GM21576 (cell line): Measurements from ENCODE around the gene IPCEF1.
"Not testable (repeated sequence)": the region's sequence is repeated elsewhere in the genome, so short reads cannot be mapped to it uniquely, and the experiment has no call there.

Experiments used
- ATAC-seq: cut with Tn5 transposase; IDR thresholded peaks from one replicate; pipeline ENCODE4 v1.9.1; 2021; ENCODE audit warnings: mild to moderate bottlenecking, moderate library complexity; ENCODE audit not compliant: unreplicated experiment

The IPCEF1 gene

GRCh38 chr6:154229786-154230185 lies 126.8 kb downstream of the IPCEF1 start:
- peak; percentile 80 for ATAC-seq

GRCh38 chr6:154228521-154228905 lies 128.1 kb downstream of the IPCEF1 start:
- no peak for ATAC-seq

- ATAC-seq: no peak
Observed at GRCh38 chr6:154227862-154228520, 128.6 kb downstream of the IPCEF1 start.

- no peak for ATAC-seq
Observed at GRCh38 chr6:154226461-154226860, 130.1 kb downstream of the IPCEF1 start.

- ATAC-seq: no peak
Observed at GRCh38 chr6:154223296-154223695, 133.3 kb downstream of the IPCEF1 start.

GRCh38 chr6:154222716-154223115 lies 133.9 kb downstream of the IPCEF1 start:
- no peak for ATAC-seq

GRCh38 chr6:154219250-154219649 lies 137.4 kb downstream of the IPCEF1 start:
- ATAC-seq: no peak

- no peak for ATAC-seq
Observed at GRCh38 chr6:154218787-154219186, 137.8 kb downstream of the IPCEF1 start.

GRCh38 chr6:154218301-154218700 lies 138.3 kb downstream of the IPCEF1 start:
- no peak for ATAC-seq

- ATAC-seq: no peak
Observed at GRCh38 chr6:154213782-154214181, 142.8 kb downstream of the IPCEF1 start.

GRCh38 chr6:154210678-154211077 lies 145.9 kb downstream of the IPCEF1 start:
- no peak for ATAC-seq

- no peak for ATAC-seq
Observed at GRCh38 chr6:154209555-154209954, 147.0 kb downstream of the IPCEF1 start.

- ATAC-seq: no peak
Observed at GRCh38 chr6:154206996-154207395, 149.6 kb downstream of the IPCEF1 start.

- ATAC-seq: no peak
Observed at GRCh38 chr6:154206141-154206540, 150.5 kb downstream of the IPCEF1 start.

- no peak for ATAC-seq
Observed at GRCh38 chr6:154202958-154203357, 153.6 kb downstream of the IPCEF1 start.

- ATAC-seq: no peak
Observed at GRCh38 chr6:154202339-154202738, 154.3 kb downstream of the IPCEF1 start.

GRCh38 chr6:154201688-154202087 lies 154.9 kb downstream of the IPCEF1 start:
- ATAC-seq: not testable (repeated sequence)

- no peak for ATAC-seq
Observed at GRCh38 chr6:154197196-154197860, 159.3 kb downstream of the IPCEF1 start.

GRCh38 chr6:154196333-154196885 lies 160.2 kb downstream of the IPCEF1 start:
- no peak for ATAC-seq

GRCh38 chr6:154187714-154188113 lies 168.9 kb downstream of the IPCEF1 start:
- ATAC-seq: no peak

GRCh38 chr6:154187203-154187602 lies 169.4 kb downstream of the IPCEF1 start:
- ATAC-seq: no peak

- ATAC-seq: no peak
Observed at GRCh38 chr6:154179434-154179833, 177.2 kb downstream of the IPCEF1 start.
